Measurements from ENCODE around the gene GPAT3. TPM values are rescaled to one million over a fixed set of nuclear protein-coding genes. Genes with fewer than 3 reads are reported as not detected.

Gene GPAT3
- total RNA-seq, 2 donors from 2014 or later = 0.33 to 2.0 TPM

GRCh38 chr4:83606898-83607297 lies 71.0 kb downstream of the GPAT3 start:
- TF ChIP-seq CTCF (conservative IDR thresholded peaks at IDR 0.05) = no peak
- Mint-ChIP-seq H3K27me3 (ENCODE audit: insufficient read depth) (no peaks in the 10 kb centered on the region), H3K9me3 (peaks cover 11% of the 10 kb centered on the region), H3K4me1 (peaks cover 10% of the 10 kb centered on the region), H3K27ac (no peak overlapping the region), H3K4me3 (no peak overlapping the region), H3K36me3 (ENCODE audit: low read depth) (no peaks in the 10 kb centered on the region)
- H3K36me3 ChIP-seq (ENCODE audit: control insufficient read depth, insufficient read depth, low read length) = no peaks in the 10 kb centered on the region
- H3K4me3 ChIP-seq (ENCODE audit: low read length) = no peak overlapping the region
- peaks cover 6% of the 10 kb centered on the region for H3K9me3 ChIP-seq (ENCODE audit: control insufficient read depth, low read length)
- no peak overlapping the region for H3K27ac ChIP-seq (ENCODE audit: low read depth, low read length)
- WGBS, 2 experiments (ENCODE audit: insufficient coverage in 1 of 2, insufficient read length in 1 of 2) = 89 to 94% methylated on average over 7 of the region's 7 CpGs
- DNase-seq = no peak
- peaks cover 7% of the 10 kb centered on the region for H3K4me1 ChIP-seq (ENCODE audit: control insufficient read depth, insufficient read depth, low read length)
- no peak overlapping the region for H3K9ac ChIP-seq (ENCODE audit: extremely low read depth, low read length, poor library complexity, severe bottlenecking)
- no peaks in the 10 kb centered on the region for H3K27me3 ChIP-seq (ENCODE audit: control insufficient read depth, insufficient read depth, low read length, poor library complexity, severe bottlenecking)

GRCh38 chr4:83609365-83609764 lies 73.5 kb downstream of the GPAT3 start:
- Mint-ChIP-seq H3K36me3 (ENCODE audit: low read depth) (no peaks in the 10 kb centered on the region), H3K9me3 (peaks cover 29% of the 10 kb centered on the region), H3K4me3 (no peak overlapping the region), H3K27ac (no peak overlapping the region), H3K4me1 (peaks cover 10% of the 10 kb centered on the region), H3K27me3 (ENCODE audit: insufficient read depth) (peaks cover 3% of the 10 kb centered on the region)
- no peaks in the 10 kb centered on the region for H3K27me3 ChIP-seq (ENCODE audit: control insufficient read depth, insufficient read depth, low read length, poor library complexity, severe bottlenecking)
- no peak overlapping the region for H3K27ac ChIP-seq (ENCODE audit: low read depth, low read length)
- H3K4me1 ChIP-seq (ENCODE audit: control insufficient read depth, insufficient read depth, low read length) = peaks cover 3% of the 10 kb centered on the region
- H3K9me3 ChIP-seq (ENCODE audit: control insufficient read depth, low read length) = peaks cover 10% of the 10 kb centered on the region
- no peak overlapping the region for H3K4me3 ChIP-seq (ENCODE audit: low read length)
- no peak overlapping the region for H3K9ac ChIP-seq (ENCODE audit: extremely low read depth, low read length, poor library complexity, severe bottlenecking)
- no peak for DNase-seq
- TF ChIP-seq CTCF (conservative IDR thresholded peaks at IDR 0.05) = no peak
- no peaks in the 10 kb centered on the region for H3K36me3 ChIP-seq (ENCODE audit: control insufficient read depth, insufficient read depth, low read length)

- H3K4me1 Mint-ChIP-seq = peaks cover 5% of the 10 kb centered on the region
- no peak overlapping the region for H3K9ac ChIP-seq (ENCODE audit: extremely low read depth, low read length, poor library complexity, severe bottlenecking)
- H3K4me3 Mint-ChIP-seq = no peak overlapping the region
- H3K27ac ChIP-seq (ENCODE audit: low read depth, low read length) = no peak overlapping the region
- peaks cover 13% of the 10 kb centered on the region for H3K9me3 ChIP-seq (ENCODE audit: control insufficient read depth, low read length)
- H3K4me3 ChIP-seq (ENCODE audit: low read length) = no peak overlapping the region
- H3K36me3 ChIP-seq (ENCODE audit: control insufficient read depth, insufficient read depth, low read length) = no peaks in the 10 kb centered on the region
- no peak for TF ChIP-seq CTCF (conservative IDR thresholded peaks at IDR 0.05)
- no peaks in the 10 kb centered on the region for H3K36me3 Mint-ChIP-seq (ENCODE audit: low read depth)
- peaks cover 3% of the 10 kb centered on the region for H3K27me3 Mint-ChIP-seq (ENCODE audit: insufficient read depth)
- peaks cover 3% of the 10 kb centered on the region for H3K4me1 ChIP-seq (ENCODE audit: control insufficient read depth, insufficient read depth, low read length)
- WGBS, 2 experiments (ENCODE audit: insufficient coverage in 1 of 2, insufficient read length in 1 of 2) = 100% methylated on average over 1 of the region's 1 CpG
- DNase-seq = no peak
- no peaks in the 10 kb centered on the region for H3K27me3 ChIP-seq (ENCODE audit: control insufficient read depth, insufficient read depth, low read length, poor library complexity, severe bottlenecking)
- no peak overlapping the region for H3K27ac Mint-ChIP-seq
- H3K9me3 Mint-ChIP-seq = peaks cover 36% of the 10 kb centered on the region
These were observed 74.8 kb downstream of the GPAT3 start for GRCh38 chr4:83610729-83611128.

Measured in endodermal cell (in vitro differentiated cells).